HCT116 (cell line): ENCODE measurements around the gene PIP4K2A. TPM values are rescaled to one million over a fixed set of nuclear protein-coding genes. Genes with fewer than 3 reads are reported as not detected.
A peak's percentile ranks its signal among the peaks of the same experiment; 100 is the strongest.

Source experiments
- ATAC-seq: fragments of 200-7000 bp; cut with Tn5 transposase; 2 replicates; pipeline ENCODE4 v1.9.1; 2020; ENCODE audit warnings: mild to moderate bottlenecking, moderate library complexity
- BruUV-seq: library from RNA; stranded (reverse); fragments of 400-500 nt; replicated peaks from 2 replicates; lab custom pipeline; 2021; lab: Mats Ljungman, UMichigan
- CTCF ChIA-PET: fragments of 300-600 bp; sonication (Branson Sonifier 250); formaldehyde crosslinking; loops from one replicate; lab custom pipeline; 2021; ENCODE audit warnings: antibody characterized with exemption; lab: Charles Lee
- POLR2A ChIA-PET: fragments of 300-600, 350-600 bp; sonication (Branson Sonifier 250); formaldehyde crosslinking; loops from one replicate; lab custom pipeline; 2021; ENCODE audit warnings: antibody characterized with exemption; lab: Charles Lee
- RAD21 ChIA-PET, 2 experiments: fragments of 300-600 bp; sonication (Branson Sonifier 250); formaldehyde crosslinking; loops; one replicate each; lab custom pipeline; 2023; ENCODE audit warnings: low total read pairs in 2 of 2; ENCODE audit not compliant: uncharacterized antibody in 2 of 2, unreplicated experiment in 2 of 2, low non-redundant PET in 1 of 2; lab: Charles Lee
- DNase-seq: peaks from one replicate; pipeline ENCODE4 v3.0.0-alpha.2; 2010; ENCODE audit warnings: low read depth, low spot score
- H2AFZ ChIP-seq: fragments of 200-600 bp; shearing (Covaris generic), sonication (generic); 2 replicates; pipeline ENCODE4 v1.6.1; 2017; ENCODE audit warnings: low read depth, mixed run types, mixed read lengths, antibody characterized with exemption, low read length; ENCODE audit not compliant: poor library complexity, severe bottlenecking
- H3K27ac ChIP-seq: 2 replicates; pipeline ENCODE4 v1.5.1; 2012; ENCODE audit warnings: low read depth, low read length
- H3K27me3 ChIP-seq: fragments of 200-600 bp; sonication (generic); 2 replicates; pipeline ENCODE4 v1.6.1; 2016; ENCODE audit warnings: mixed run types, low read length, mixed read lengths; ENCODE audit not compliant: insufficient read depth
- H3K36me3 ChIP-seq, 2 experiments: fragments of 200-500 bp in 1 of 2; fragments of 200-600 bp in 1 of 2; sonication (Bioruptor generic) in 1 of 2; sonication (generic) in 1 of 2; 2 replicates each; pipeline versions ENCODE4 v1.5.1 to v1.6.1; 2014 to 2016; ENCODE audit warnings: low read length in 2 of 2, inconsistent platforms in 1 of 2, mixed read lengths in 1 of 2, mixed run types in 1 of 2; ENCODE audit not compliant: insufficient read depth in 2 of 2, control insufficient read depth in 1 of 2
- H3K4me1 ChIP-seq, 2 experiments: fragments of 200-600 bp in 1 of 2; sonication (generic) in 1 of 2; 2 replicates each; pipeline versions ENCODE4 v1.5.1 to v1.6.1; 2012 to 2017; ENCODE audit warnings: low read length in 2 of 2, inconsistent platforms in 1 of 2, mild to moderate bottlenecking in 1 of 2, mixed read lengths in 1 of 2, mixed run types in 1 of 2, moderate library complexity in 1 of 2; ENCODE audit not compliant: insufficient read depth in 2 of 2, control insufficient read depth in 1 of 2
- H3K4me2 ChIP-seq: fragments of 200-600 bp; sonication (generic); 2 replicates; pipeline ENCODE4 v1.6.1; 2017; ENCODE audit warnings: mixed run types, low read length, mixed read lengths
- H3K4me3 ChIP-seq, 2 experiments: fragments of 200-600 bp in 1 of 2; sonication (generic) in 1 of 2; replicated peaks in 1 of 2; 2 replicates each; pipeline ENCODE4 v1.5.1; 2011 to 2016; ENCODE audit warnings: low read length in 2 of 2, control low read depth in 1 of 2, low read depth in 1 of 2, mild to moderate bottlenecking in 1 of 2, mixed read lengths in 1 of 2, mixed run types in 1 of 2
- H3K79me2 ChIP-seq: fragments of 200-600 bp; sonication (generic); 2 replicates; pipeline ENCODE4 v1.6.1; 2017; ENCODE audit warnings: mild to moderate bottlenecking, mixed run types, low read length, moderate library complexity, mixed read lengths; ENCODE audit not compliant: insufficient read depth
- H3K9ac ChIP-seq: fragments of 200-600 bp; sonication (generic); 2 replicates; pipeline ENCODE4 v1.6.1; 2016; ENCODE audit warnings: low read length, mixed read lengths
- H3K9me2 ChIP-seq: fragments of 200-600 bp; sonication (generic), shearing (Covaris generic); 2 replicates; pipeline ENCODE4 v1.6.1; 2017; ENCODE audit warnings: mixed run types, mild to moderate bottlenecking, moderate library complexity; ENCODE audit not compliant: insufficient read depth
- H3K9me3 ChIP-seq, 2 experiments: fragments of 200-500 bp in 1 of 2; fragments of 200-600 bp in 1 of 2; sonication (Bioruptor generic) in 1 of 2; sonication (generic) in 1 of 2; 2 replicates each; pipeline ENCODE4 v1.6.1; 2014 to 2017; ENCODE audit warnings: low read length in 2 of 2, mixed read lengths in 2 of 2, inconsistent platforms in 1 of 2, low read depth in 1 of 2, mild to moderate bottlenecking in 1 of 2, mixed run types in 1 of 2, moderate library complexity in 1 of 2; ENCODE audit not compliant: control insufficient read depth in 1 of 2, insufficient read depth in 1 of 2
- H4K20me1 ChIP-seq: fragments of 200-600 bp; sonication (generic), shearing (Covaris generic); 2 replicates; pipeline ENCODE4 v1.6.1; 2017; ENCODE audit warnings: mixed run types, mild to moderate bottlenecking, moderate library complexity; ENCODE audit not compliant: insufficient read depth
- CEBPB ChIP-seq: IDR thresholded peaks from 2 replicates; pipeline ENCODE4 v1.6.1; 2012; ENCODE audit warnings: low read depth
- EGR1 ChIP-seq: IDR thresholded peaks from 2 replicates; pipeline ENCODE4 v1.6.1; 2012; ENCODE audit warnings: low read depth
- ELF1 ChIP-seq: IDR thresholded peaks from 2 replicates; pipeline ENCODE4 v1.6.1; 2012; ENCODE audit warnings: low read depth, borderline replicate concordance
- EZH2 ChIP-seq: fragments of 200-600 bp; sonication (generic); IDR thresholded peaks from 2 replicates; pipeline ENCODE4 v1.6.1; 2017; ENCODE audit warnings: antibody characterized with exemption, mixed run types
- EZH2phosphoT487 ChIP-seq: fragments of 200-600 bp; IDR thresholded peaks from 2 replicates; pipeline ENCODE4 v1.6.1; 2018; ENCODE audit warnings: antibody characterized with exemption, borderline replicate concordance
- POLR2AphosphoS5 ChIP-seq: IDR thresholded peaks from 2 replicates; pipeline ENCODE4 v1.6.1; 2011; ENCODE audit warnings: mild to moderate bottlenecking, low read depth, low read length, moderate library complexity
- SP1 ChIP-seq: IDR thresholded peaks from 2 replicates; pipeline ENCODE4 v1.6.1; 2012; ENCODE audit warnings: low read depth
- SRF ChIP-seq: IDR thresholded peaks from 2 replicates; pipeline ENCODE4 v1.6.1; 2012; ENCODE audit warnings: low read depth
- TCF7L2 ChIP-seq: IDR thresholded peaks from 2 replicates; pipeline ENCODE4 v1.7.0; 2011; ENCODE audit warnings: borderline replicate concordance, inconsistent platforms; ENCODE audit not compliant: insufficient read depth, insufficient read length; ENCODE audit errors: extremely low read depth
- YY1 ChIP-seq: IDR thresholded peaks from 2 replicates; pipeline ENCODE4 v1.6.1; 2011; ENCODE audit warnings: low read length, low read depth, moderate library complexity, mild to moderate bottlenecking; ENCODE audit not compliant: insufficient replicate concordance; ENCODE audit errors: extremely low read depth
- ZFX ChIP-seq: fragments of 450-650 bp; IDR thresholded peaks from 2 replicates; pipeline ENCODE4 v1.6.1; 2017
- ZNF274 ChIP-seq: fragments of 200-500 bp; sonication (Bioruptor generic); IDR thresholded peaks from 2 replicates; pipeline ENCODE4 v1.6.1; 2014; ENCODE audit warnings: mild to moderate bottlenecking, low read depth, low read length, inconsistent platforms
- intact Hi-C: fragments of 100-400 bp; cut with micrococcal nuclease; formaldehyde crosslinking; loops from 2 replicates; pipeline ENCODE4 v1.10.0; 2022
- total RNA-seq: library from RNA; stranded (reverse); gene quantifications from one replicate; pipeline ENCODE4 v1.2.1, GENCODE V29; 2021; ENCODE audit not compliant: unreplicated experiment
- TF ChIP-seq, protein P1 (sequence below): IDR thresholded peaks from 2 replicates; pipeline ENCODE4 v1.6.1; 2012
- TF ChIP-seq, protein P2 (sequence below): IDR thresholded peaks from 2 replicates; pipeline ENCODE4 v1.6.1; 2012
- TF ChIP-seq, protein P3 (sequence below): IDR thresholded peaks from 2 replicates; pipeline ENCODE4 v1.6.1; 2011; ENCODE audit warnings: mild to moderate bottlenecking, low read length, moderate library complexity; ENCODE audit not compliant: insufficient replicate concordance; ENCODE audit errors: extremely low read depth
- TF ChIP-seq, protein P4 (sequence below), 3 experiments: fragments of 200-600 bp in 1 of 3; sonication (generic) in 1 of 3; IDR thresholded peaks in 2 of 3; conservative IDR thresholded peaks in 1 of 3; 2 replicates each; pipeline ENCODE4 v1.5.1; 2012 to 2017; ENCODE audit warnings: low read depth in 2 of 3, low read length in 2 of 3, antibody characterized with exemption in 1 of 3, borderline replicate concordance in 1 of 3, control low read depth in 1 of 3, mild to moderate bottlenecking in 1 of 3, mixed read lengths in 1 of 3, mixed run types in 1 of 3, moderate library complexity in 1 of 3; ENCODE audit not compliant: insufficient read depth in 1 of 3
- TF ChIP-seq, protein P5 (sequence below): IDR thresholded peaks from 2 replicates; pipeline ENCODE4 v1.6.1; 2012; ENCODE audit warnings: low read depth

Gene PIP4K2A
- total RNA-seq, 1 experiment from 2014 or later: 41.9 TPM

DNA sequence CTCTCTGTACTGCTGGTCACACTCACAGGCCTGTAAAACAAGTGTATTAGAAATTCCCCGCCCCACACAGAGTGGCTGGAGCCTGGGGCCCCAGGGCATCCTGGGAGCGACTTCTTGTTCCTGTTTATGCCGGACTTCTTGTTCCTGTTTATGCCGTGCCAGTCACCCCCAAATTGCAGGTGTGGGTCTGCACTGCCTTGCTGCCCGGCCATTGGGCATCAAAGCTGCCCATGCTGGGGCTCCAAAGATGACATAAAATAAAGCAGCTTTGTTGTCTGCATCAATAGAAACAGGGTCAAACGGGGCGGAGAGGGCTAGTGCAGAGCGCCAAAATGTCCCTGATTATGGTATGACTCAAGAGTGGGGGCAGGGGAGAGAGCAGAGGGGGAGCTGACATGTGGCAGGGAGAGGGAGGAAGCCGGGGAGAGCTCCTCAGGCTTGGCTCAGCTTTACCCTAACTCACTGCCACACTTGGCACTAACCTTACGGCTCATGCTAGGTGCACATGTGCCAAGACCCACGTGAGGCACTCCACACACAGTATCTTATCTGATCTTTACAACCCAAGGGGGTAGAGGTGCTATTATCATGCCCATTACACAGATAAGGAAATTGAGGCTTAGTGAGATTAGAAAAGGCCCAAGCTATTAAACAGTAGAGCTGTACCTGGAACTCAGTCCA is 98.4 kb downstream of the PIP4K2A start (continued):
- TF ChIP-seq ELF1 (peak; percentile 51), TCF7L2 (peak; percentile 9), EZH2 (no peak)

DNA sequence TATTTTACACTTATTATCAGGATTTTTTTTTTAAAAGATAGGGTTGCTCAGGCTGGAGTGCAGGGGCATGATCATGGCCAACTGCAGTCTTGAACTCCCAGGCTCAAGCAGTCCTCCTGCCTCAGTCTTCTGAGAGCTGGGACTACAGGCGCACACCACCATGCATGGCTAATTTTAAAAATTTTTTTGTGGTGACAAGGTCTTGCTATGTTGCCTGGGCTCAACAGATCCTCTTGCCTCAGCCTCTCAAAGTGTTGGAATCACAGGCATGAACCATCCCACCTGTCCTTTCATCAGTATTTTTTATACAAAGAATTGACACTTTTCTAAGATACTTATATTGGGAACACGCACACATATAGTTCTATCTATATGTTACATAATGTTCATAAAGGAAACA is 99.3 kb downstream of the PIP4K2A start:
- H3K27ac ChIP-seq: peak overlapping the region; percentile 85; the same call in 1 of the 2 replicates
- CTCF ChIA-PET: no interaction called here
- POLR2A ChIA-PET: no interaction called here
- TF ChIP-seq, protein P1, sequence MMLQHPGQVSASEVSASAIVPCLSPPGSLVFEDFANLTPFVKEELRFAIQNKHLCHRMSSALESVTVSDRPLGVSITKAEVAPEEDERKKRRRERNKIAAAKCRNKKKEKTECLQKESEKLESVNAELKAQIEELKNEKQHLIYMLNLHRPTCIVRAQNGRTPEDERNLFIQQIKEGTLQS: no peak
- TF ChIP-seq SP1 (no peak), SRF (no peak), EZH2phosphoT487 (no peak), POLR2AphosphoS5 (no peak), CEBPB (no peak), EGR1 (no peak), ZFX (no peak), ZNF274 (no peak), YY1 (no peak)
- TF ChIP-seq, protein P2, sequence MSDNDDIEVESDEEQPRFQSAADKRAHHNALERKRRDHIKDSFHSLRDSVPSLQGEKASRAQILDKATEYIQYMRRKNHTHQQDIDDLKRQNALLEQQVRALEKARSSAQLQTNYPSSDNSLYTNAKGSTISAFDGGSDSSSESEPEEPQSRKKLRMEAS: no peak
- TF ChIP-seq, protein P3, sequence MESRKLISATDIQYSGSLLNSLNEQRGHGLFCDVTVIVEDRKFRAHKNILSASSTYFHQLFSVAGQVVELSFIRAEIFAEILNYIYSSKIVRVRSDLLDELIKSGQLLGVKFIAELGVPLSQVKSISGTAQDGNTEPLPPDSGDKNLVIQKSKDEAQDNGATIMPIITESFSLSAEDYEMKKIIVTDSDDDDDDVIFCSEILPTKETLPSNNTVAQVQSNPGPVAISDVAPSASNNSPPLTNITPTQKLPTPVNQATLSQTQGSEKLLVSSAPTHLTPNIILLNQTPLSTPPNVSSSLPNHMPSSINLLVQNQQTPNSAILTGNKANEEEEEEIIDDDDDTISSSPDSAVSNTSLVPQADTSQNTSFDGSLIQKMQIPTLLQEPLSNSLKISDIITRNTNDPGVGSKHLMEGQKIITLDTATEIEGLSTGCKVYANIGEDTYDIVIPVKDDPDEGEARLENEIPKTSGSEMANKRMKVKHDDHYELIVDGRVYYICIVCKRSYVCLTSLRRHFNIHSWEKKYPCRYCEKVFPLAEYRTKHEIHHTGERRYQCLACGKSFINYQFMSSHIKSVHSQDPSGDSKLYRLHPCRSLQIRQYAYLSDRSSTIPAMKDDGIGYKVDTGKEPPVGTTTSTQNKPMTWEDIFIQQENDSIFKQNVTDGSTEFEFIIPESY: no peak
- TF ChIP-seq, protein P4, sequence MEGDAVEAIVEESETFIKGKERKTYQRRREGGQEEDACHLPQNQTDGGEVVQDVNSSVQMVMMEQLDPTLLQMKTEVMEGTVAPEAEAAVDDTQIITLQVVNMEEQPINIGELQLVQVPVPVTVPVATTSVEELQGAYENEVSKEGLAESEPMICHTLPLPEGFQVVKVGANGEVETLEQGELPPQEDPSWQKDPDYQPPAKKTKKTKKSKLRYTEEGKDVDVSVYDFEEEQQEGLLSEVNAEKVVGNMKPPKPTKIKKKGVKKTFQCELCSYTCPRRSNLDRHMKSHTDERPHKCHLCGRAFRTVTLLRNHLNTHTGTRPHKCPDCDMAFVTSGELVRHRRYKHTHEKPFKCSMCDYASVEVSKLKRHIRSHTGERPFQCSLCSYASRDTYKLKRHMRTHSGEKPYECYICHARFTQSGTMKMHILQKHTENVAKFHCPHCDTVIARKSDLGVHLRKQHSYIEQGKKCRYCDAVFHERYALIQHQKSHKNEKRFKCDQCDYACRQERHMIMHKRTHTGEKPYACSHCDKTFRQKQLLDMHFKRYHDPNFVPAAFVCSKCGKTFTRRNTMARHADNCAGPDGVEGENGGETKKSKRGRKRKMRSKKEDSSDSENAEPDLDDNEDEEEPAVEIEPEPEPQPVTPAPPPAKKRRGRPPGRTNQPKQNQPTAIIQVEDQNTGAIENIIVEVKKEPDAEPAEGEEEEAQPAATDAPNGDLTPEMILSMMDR (IDR thresholded peaks at IDR 0.05 in 2 of 3, conservative IDR thresholded peaks at IDR 0.05 in 1 of 3; ENCODE audit: borderline replicate concordance in 1 of 3, insufficient read depth in 1 of 3, low read depth in 2 of 3, low read length in 2 of 3): no peak
- TF ChIP-seq, protein P5, sequence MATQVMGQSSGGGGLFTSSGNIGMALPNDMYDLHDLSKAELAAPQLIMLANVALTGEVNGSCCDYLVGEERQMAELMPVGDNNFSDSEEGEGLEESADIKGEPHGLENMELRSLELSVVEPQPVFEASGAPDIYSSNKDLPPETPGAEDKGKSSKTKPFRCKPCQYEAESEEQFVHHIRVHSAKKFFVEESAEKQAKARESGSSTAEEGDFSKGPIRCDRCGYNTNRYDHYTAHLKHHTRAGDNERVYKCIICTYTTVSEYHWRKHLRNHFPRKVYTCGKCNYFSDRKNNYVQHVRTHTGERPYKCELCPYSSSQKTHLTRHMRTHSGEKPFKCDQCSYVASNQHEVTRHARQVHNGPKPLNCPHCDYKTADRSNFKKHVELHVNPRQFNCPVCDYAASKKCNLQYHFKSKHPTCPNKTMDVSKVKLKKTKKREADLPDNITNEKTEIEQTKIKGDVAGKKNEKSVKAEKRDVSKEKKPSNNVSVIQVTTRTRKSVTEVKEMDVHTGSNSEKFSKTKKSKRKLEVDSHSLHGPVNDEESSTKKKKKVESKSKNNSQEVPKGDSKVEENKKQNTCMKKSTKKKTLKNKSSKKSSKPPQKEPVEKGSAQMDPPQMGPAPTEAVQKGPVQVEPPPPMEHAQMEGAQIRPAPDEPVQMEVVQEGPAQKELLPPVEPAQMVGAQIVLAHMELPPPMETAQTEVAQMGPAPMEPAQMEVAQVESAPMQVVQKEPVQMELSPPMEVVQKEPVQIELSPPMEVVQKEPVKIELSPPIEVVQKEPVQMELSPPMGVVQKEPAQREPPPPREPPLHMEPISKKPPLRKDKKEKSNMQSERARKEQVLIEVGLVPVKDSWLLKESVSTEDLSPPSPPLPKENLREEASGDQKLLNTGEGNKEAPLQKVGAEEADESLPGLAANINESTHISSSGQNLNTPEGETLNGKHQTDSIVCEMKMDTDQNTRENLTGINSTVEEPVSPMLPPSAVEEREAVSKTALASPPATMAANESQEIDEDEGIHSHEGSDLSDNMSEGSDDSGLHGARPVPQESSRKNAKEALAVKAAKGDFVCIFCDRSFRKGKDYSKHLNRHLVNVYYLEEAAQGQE: no peak

More for the DNA sequence above, 99.3 kb downstream of the PIP4K2A start:
- H3K36me3 ChIP-seq: no peaks in the 10 kb centered on the region; a peak in 1 of 4 replicates
- intact Hi-C loops: no loop called here
- H3K4me2 ChIP-seq: peak overlapping the region; percentile 84
- peak overlapping the region in 1 of 2 experiments; percentile 57; a peak in 1 of 4 replicates for H3K4me3 ChIP-seq
- peak overlapping the region; percentile 67 for H3K9ac ChIP-seq
- no peaks in the 10 kb centered on the region for H3K27me3 ChIP-seq
- peaks cover 52 to 55% of the 10 kb centered on the region in 2 experiments for H3K4me1 ChIP-seq
- RAD21 ChIA-PET: no interaction called here
- no peaks in the 10 kb centered on the region for H4K20me1 ChIP-seq
- DNase-seq (no peak), ATAC-seq (no peak)
- H3K9me2 ChIP-seq: no peaks in the 10 kb centered on the region
- no TSS peak for BruUV-seq
- no peaks in the 10 kb centered on the region for H3K9me3 ChIP-seq
- no peak overlapping the region for H2AFZ ChIP-seq
- H3K79me2 ChIP-seq: peaks cover 100% of the 10 kb centered on the region
